Neural crest cell (in vitro differentiated cells): Measurements from ENCODE around the gene IPO11. TPM values are rescaled to one million over a fixed set of nuclear protein-coding genes. Genes with fewer than 3 reads are reported as not detected.

Experiments
- DNase-seq: peaks from one replicate; pipeline ENCODE4 v3.0.0; 2021; ENCODE audit warnings: low read depth, mixed read lengths, low spot score
- H3K27ac Mint-ChIP-seq: one replicate; pipeline ENCODE4 v1.8.0; 2021; ENCODE audit warnings: mild to moderate bottlenecking, mixed read lengths; ENCODE audit not compliant: unreplicated experiment
- H3K27me3 Mint-ChIP-seq: 2 replicates; pipeline ENCODE4 v1.8.0; 2021; ENCODE audit warnings: low read depth, mild to moderate bottlenecking, mixed read lengths
- H3K36me3 Mint-ChIP-seq: 2 replicates; pipeline ENCODE4 v1.8.0; 2021; ENCODE audit warnings: low read depth, mild to moderate bottlenecking, mixed read lengths
- H3K4me1 Mint-ChIP-seq: 2 replicates; pipeline ENCODE4 v1.8.0; 2021; ENCODE audit warnings: mixed read lengths
- H3K4me3 Mint-ChIP-seq: one replicate; pipeline ENCODE4 v1.8.0; 2021; ENCODE audit warnings: mild to moderate bottlenecking, mixed read lengths
- H3K9me3 Mint-ChIP-seq: 2 replicates; pipeline ENCODE4 v1.8.0; 2021; ENCODE audit warnings: mixed read lengths
- total RNA-seq: library from RNA; stranded (reverse); gene quantifications from 2 replicates; pipeline ENCODE4 v1.2.1, GENCODE V29; 2021
- TF ChIP-seq, protein P1 (sequence below): fragments of 200-600 bp; sonication (generic); conservative IDR thresholded peaks from 2 replicates; pipeline ENCODE4 v1.5.0; 2021; ENCODE audit warnings: antibody characterized with exemption, mild to moderate bottlenecking

Gene IPO11
- total RNA-seq, 1 donor from 2014 or later: 48.2 TPM

- DNase-seq: no peak
- no peaks in the 10 kb centered on the region for H3K36me3 Mint-ChIP-seq
- H3K27ac Mint-ChIP-seq: no peak overlapping the region
- no peaks in the 10 kb centered on the region for H3K4me1 Mint-ChIP-seq
- TF ChIP-seq, protein P1, sequence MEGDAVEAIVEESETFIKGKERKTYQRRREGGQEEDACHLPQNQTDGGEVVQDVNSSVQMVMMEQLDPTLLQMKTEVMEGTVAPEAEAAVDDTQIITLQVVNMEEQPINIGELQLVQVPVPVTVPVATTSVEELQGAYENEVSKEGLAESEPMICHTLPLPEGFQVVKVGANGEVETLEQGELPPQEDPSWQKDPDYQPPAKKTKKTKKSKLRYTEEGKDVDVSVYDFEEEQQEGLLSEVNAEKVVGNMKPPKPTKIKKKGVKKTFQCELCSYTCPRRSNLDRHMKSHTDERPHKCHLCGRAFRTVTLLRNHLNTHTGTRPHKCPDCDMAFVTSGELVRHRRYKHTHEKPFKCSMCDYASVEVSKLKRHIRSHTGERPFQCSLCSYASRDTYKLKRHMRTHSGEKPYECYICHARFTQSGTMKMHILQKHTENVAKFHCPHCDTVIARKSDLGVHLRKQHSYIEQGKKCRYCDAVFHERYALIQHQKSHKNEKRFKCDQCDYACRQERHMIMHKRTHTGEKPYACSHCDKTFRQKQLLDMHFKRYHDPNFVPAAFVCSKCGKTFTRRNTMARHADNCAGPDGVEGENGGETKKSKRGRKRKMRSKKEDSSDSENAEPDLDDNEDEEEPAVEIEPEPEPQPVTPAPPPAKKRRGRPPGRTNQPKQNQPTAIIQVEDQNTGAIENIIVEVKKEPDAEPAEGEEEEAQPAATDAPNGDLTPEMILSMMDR: no peak
- H3K4me3 Mint-ChIP-seq: no peak overlapping the region
- no peaks in the 10 kb centered on the region for H3K9me3 Mint-ChIP-seq
- H3K27me3 Mint-ChIP-seq: no peaks in the 10 kb centered on the region
Measured at GRCh38 chr5:62419609-62420008, 7.0 kb downstream of the IPO11 start.

DNA sequence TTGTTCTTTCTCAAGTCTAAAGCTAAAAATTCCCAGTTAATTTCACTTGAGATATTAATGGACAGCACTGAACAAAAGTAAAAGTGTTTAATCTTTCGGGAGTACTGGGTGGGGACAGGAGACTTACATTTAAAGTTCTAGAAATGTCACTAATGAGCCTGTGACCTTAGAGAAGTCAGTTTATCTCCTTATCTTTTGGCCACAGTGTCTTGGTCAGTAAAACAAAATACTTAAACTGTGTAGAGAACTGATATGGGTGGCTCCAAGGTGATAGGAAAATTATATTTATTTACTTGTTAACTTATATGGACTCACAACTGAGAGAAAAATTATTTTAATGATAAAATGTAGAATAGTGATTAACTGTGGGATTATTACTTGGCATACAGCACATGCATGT is 8.9 kb downstream of the IPO11 start:
- H3K27ac Mint-ChIP-seq: no peak overlapping the region

DNA sequence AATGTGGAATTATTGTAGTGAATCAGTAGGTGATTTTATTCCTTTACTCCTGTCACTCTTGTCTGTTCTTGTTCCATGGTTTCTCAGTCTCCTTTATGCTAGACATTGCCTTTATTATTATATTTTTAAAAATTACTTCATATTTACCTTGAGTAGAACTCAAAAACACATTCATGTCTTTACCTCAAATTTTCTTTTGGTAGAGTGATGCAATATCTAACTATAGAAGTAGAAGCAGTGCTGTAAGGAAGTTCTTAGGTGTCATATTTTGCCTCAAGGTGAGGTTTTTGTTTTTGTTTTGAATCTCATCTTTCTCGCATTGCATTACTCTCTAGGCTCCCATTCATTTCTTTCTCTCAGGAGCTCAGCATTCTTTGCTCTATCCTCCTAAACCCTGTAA is 12.2 kb downstream of the IPO11 start:
- no peak for DNase-seq
- H3K36me3 Mint-ChIP-seq: no peaks in the 10 kb centered on the region
- H3K4me1 Mint-ChIP-seq: no peaks in the 10 kb centered on the region
- H3K27ac Mint-ChIP-seq: no peak overlapping the region
- no peaks in the 10 kb centered on the region for H3K9me3 Mint-ChIP-seq
- H3K4me3 Mint-ChIP-seq: no peak overlapping the region
- H3K27me3 Mint-ChIP-seq: no peaks in the 10 kb centered on the region
- TF ChIP-seq, protein P1: no peak

More for the DNA sequence above, 8.9 kb downstream of the IPO11 start:
- Mint-ChIP-seq H3K4me1 (no peaks in the 10 kb centered on the region), H3K27me3 (no peaks in the 10 kb centered on the region), H3K4me3 (no peak overlapping the region), H3K9me3 (no peaks in the 10 kb centered on the region), H3K36me3 (no peaks in the 10 kb centered on the region)
- TF ChIP-seq, protein P1: no peak
- no peak for DNase-seq

DNA sequence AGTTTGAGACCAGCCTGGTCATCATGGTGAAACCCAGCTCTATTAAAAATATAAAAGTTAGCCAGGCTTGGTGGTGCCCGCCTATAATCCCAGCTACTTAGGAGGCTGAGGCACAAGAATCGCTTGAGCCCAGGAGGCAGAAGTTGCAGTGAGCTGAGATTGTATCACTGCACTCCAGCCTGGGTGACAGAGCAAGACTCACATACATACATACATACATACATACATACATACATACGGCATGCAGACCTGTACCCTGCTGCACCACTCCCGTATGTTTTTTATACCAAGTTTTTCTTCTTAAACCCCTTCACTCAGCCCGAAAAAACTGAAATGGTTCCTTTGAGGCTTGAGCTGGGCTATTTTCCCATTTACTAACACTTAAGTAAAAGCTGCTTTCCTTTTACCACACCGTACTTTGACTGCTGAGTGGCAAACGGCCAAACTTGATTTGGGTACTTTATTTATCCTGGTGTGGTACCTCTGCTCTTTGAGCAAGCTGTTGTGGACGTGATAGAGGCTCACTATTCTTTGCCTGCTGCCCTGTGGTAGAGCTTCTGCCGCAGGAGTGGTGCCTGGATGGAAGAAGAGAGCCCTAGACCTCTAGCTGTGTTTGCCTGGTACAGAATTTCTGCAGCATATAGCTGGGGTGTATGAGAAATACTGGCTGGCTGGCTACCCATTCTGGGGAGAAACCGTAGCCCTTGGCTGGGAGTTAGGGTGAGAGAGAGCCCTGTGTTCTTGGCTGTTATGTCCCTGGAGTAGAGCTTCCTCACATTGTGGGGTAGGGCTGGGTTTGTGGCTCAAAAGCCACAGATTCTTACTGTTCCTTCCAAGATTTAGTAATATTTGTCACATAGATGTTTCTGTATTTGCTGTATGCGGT is 19.4 kb downstream of the IPO11 start:
- no peak for DNase-seq
- Mint-ChIP-seq H3K4me1 (peaks cover 12% of the 10 kb centered on the region), H3K27ac (no peak overlapping the region), H3K36me3 (no peaks in the 10 kb centered on the region), H3K4me3 (no peak overlapping the region), H3K9me3 (no peaks in the 10 kb centered on the region), H3K27me3 (no peaks in the 10 kb centered on the region)
- TF ChIP-seq, protein P1: no peak

DNA sequence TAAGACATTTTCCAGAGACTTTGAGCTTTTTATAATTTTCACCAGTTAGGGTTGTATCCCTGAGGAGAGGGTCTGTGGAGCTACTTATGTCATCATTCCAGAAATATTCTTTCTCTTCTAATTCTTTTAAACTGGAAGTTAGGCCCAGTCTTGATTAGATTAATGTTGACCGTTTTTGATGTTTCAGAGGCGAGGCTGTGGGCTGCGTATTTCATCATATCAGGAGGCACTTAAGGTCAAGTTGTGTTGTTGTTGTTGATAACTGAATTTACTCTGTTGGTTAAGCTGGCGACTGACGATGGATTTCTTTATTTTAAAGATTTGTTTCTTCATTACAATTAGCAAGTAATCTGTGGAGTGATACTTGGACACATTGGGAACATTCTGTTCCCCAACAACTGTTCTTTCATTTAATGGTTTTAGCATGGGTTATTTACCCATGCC is 20.1 kb downstream of the IPO11 start:
- H3K27me3 Mint-ChIP-seq: no peaks in the 10 kb centered on the region
- TF ChIP-seq, protein P1: no peak

More for the DNA sequence above, 20.1 kb downstream of the IPO11 start:
- Mint-ChIP-seq H3K4me1 (peaks cover 12% of the 10 kb centered on the region), H3K4me3 (no peak overlapping the region), H3K36me3 (no peaks in the 10 kb centered on the region), H3K27ac (no peak overlapping the region), H3K9me3 (no peaks in the 10 kb centered on the region)
- no peak for DNase-seq
